Measurements from ENCODE around the gene TRAPPC11. TPM values are rescaled to one million over a fixed set of nuclear protein-coding genes. Genes with fewer than 3 reads are reported as not detected.
A peak's percentile ranks its signal among the peaks of the same experiment; 100 is the strongest.

TRAPPC11 gene
- total RNA-seq, 1 donor from 2014 or later: 56.2 TPM

DNA sequence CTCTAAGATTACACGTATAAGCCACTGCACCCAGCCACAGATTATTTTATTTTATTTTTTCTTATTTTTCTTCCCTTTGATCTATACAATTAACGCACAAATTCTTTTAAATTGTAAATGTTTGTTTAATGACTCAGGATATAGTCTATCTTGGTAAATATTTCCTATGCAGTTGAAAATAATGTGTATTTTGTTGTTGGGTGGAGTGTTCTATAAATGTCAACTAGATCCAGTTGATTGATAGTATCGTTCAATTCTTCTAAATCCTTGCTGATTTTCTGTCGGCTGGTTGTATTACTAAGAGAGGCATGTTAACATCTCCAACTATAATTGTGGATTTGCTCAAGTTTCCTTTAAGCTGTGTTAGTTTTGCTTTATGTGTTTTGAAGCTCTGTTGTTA lies 92.0 kb downstream of the TRAPPC11 start:
- Mint-ChIP-seq H3K4me3 (ENCODE audit: unreplicated experiment) (no peak overlapping the region), H3K27me3 (ENCODE audit: unreplicated experiment) (no peaks in the 10 kb centered on the region), H3K36me3 (ENCODE audit: unreplicated experiment) (peaks cover 19% of the 10 kb centered on the region), H3K9me3 (ENCODE audit: unreplicated experiment) (peaks cover 3% of the 10 kb centered on the region), H3K27ac (ENCODE audit: unreplicated experiment) (peak overlapping the region; percentile 12), H3K4me1 (ENCODE audit: low read depth, unreplicated experiment) (no peaks in the 10 kb centered on the region)
- no peak for DNase-seq
- TF ChIP-seq CTCF (IDR thresholded peaks at IDR 0.05; ENCODE audit: partially characterized antibody, unreplicated experiment): no peak

DNA sequence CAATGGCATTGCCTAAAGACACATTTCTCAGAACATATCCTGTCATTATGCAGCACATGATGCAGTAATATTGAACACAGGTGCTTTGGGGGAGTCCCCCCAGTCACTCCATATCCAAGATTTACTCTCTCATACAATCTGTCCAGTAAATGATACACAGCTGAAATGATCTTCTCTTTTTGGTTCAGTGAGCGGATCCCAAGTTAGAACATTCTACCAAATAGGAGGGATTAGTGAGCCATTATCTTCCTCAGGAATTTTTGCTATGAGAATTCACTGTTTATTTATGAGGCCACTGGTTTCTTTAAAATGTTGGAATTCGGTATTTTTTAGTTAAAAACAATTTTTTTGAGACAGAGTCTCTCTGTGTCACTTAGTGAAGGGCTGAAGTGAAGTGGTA lies 96.5 kb downstream of the TRAPPC11 start:
- no peak for TF ChIP-seq CTCF (IDR thresholded peaks at IDR 0.05; ENCODE audit: partially characterized antibody, unreplicated experiment)
- H3K27me3 Mint-ChIP-seq (ENCODE audit: unreplicated experiment): no peaks in the 10 kb centered on the region
- H3K9me3 Mint-ChIP-seq (ENCODE audit: unreplicated experiment): peaks cover 1% of the 10 kb centered on the region
- no peak overlapping the region for H3K4me3 Mint-ChIP-seq (ENCODE audit: unreplicated experiment)
- no peak for DNase-seq
- peaks cover 10% of the 10 kb centered on the region for H3K36me3 Mint-ChIP-seq (ENCODE audit: unreplicated experiment)
- no peaks in the 10 kb centered on the region for H3K4me1 Mint-ChIP-seq (ENCODE audit: low read depth, unreplicated experiment)
- H3K27ac Mint-ChIP-seq (ENCODE audit: unreplicated experiment): no peak overlapping the region

DNA sequence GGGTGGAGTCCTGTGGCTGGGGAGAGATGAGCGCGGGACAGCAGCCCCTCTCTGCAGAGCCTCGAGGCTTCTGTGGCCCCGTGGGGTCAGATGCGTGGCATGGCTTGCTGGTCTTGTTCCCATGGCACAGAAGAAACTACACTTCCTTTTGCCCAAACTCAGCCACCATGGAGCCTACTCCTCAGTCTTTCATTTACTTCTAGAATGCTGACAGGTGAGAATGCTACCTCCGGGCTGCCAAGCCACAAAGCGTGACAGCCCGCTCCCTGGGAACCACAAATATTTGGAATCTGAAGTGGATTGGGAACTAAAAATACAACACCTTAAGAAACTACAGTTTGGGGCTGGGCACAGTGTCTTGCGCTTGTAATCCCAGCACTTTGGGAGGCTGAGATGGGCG lies 98.0 kb downstream of the TRAPPC11 start:
- H3K4me1 Mint-ChIP-seq (ENCODE audit: low read depth, unreplicated experiment): no peaks in the 10 kb centered on the region
- no peak for TF ChIP-seq CTCF (IDR thresholded peaks at IDR 0.05; ENCODE audit: partially characterized antibody, unreplicated experiment)
- no peak for DNase-seq
- peaks cover 1% of the 10 kb centered on the region for H3K9me3 Mint-ChIP-seq (ENCODE audit: unreplicated experiment)
- H3K27ac Mint-ChIP-seq (ENCODE audit: unreplicated experiment): no peak overlapping the region
- H3K27me3 Mint-ChIP-seq (ENCODE audit: unreplicated experiment): no peaks in the 10 kb centered on the region
- H3K36me3 Mint-ChIP-seq (ENCODE audit: unreplicated experiment): no peaks in the 10 kb centered on the region
- H3K4me3 Mint-ChIP-seq (ENCODE audit: unreplicated experiment): no peak overlapping the region

- peak; percentile 46 for TF ChIP-seq CTCF (IDR thresholded peaks at IDR 0.05; ENCODE audit: partially characterized antibody, unreplicated experiment)
- Mint-ChIP-seq H3K9me3 (ENCODE audit: unreplicated experiment) (peaks cover 1% of the 10 kb centered on the region), H3K27ac (ENCODE audit: unreplicated experiment) (no peak overlapping the region), H3K4me3 (ENCODE audit: unreplicated experiment) (no peak overlapping the region), H3K27me3 (ENCODE audit: unreplicated experiment) (no peaks in the 10 kb centered on the region), H3K36me3 (ENCODE audit: unreplicated experiment) (no peaks in the 10 kb centered on the region), H3K4me1 (ENCODE audit: low read depth, unreplicated experiment) (no peaks in the 10 kb centered on the region)
- peak; percentile 48 for DNase-seq
Observed at GRCh38 chr4:183758061-183758757, 99.1 kb downstream of the TRAPPC11 start.

DNA sequence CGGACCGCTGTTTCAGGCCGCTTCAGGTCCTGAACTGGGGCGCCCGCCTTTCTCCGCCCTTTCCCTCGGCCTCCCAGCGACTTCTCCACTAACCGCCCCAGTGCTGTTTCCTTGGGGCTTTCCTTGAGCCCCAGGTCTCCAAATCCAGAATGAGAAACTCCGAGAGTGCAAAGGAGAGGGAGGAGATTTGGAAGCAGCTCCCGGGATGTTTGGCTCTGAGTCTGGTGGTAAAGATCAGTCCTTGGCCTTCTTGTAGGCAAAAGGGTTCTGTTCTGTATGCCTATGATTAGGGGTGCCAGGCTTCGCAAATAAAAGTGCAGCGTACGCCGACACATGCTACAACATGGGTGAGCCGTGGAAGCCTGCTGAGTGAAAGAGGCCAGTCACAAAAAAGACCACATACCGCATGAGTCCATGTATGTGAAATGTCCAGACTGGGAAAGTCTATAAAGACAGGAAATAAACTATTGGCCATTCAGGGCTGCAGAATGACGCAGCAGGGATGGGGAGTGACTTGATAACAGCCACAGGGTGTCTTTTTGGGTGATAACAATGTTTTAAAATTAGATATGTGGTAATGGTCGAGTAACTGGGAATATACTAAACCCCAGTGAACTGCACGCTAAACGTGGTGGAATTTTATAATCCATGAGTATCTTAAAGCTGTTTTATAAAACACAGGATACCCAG lies 99.8 kb downstream of the TRAPPC11 start:
- no peak overlapping the region for H3K4me3 Mint-ChIP-seq (ENCODE audit: unreplicated experiment)

More for the DNA sequence above, 99.8 kb downstream of the TRAPPC11 start:
- no peak for DNase-seq
- no peaks in the 10 kb centered on the region for H3K36me3 Mint-ChIP-seq (ENCODE audit: unreplicated experiment)
- H3K4me1 Mint-ChIP-seq (ENCODE audit: low read depth, unreplicated experiment): no peaks in the 10 kb centered on the region
- H3K27ac Mint-ChIP-seq (ENCODE audit: unreplicated experiment): peak overlapping the region; percentile 11
- TF ChIP-seq CTCF (IDR thresholded peaks at IDR 0.05; ENCODE audit: partially characterized antibody, unreplicated experiment): no peak
- H3K27me3 Mint-ChIP-seq (ENCODE audit: unreplicated experiment): no peaks in the 10 kb centered on the region
- H3K9me3 Mint-ChIP-seq (ENCODE audit: unreplicated experiment): peaks cover 1% of the 10 kb centered on the region

Data from glutamatergic neuron (in vitro differentiated cells).